Keratinocyte (primary cell): Measurements from ENCODE around the gene CYP1A2. TPM values are rescaled to one million over a fixed set of nuclear protein-coding genes. Genes with fewer than 3 reads are reported as not detected.

Experiments
- DNase-seq: peaks from one replicate; pipeline ENCODE4 v3.0.0-alpha.2; 2011; ENCODE audit warnings: low read depth, missing footprints, low spot score
- FAIRE-seq: peaks from 2 replicates; lab custom pipeline; 2011; peaks lifted over from hg19 to GRCh38; lab: Jason Lieb, UNC
- H2AFZ ChIP-seq: 2 replicates; pipeline ENCODE4 v1.6.0; 2012; ENCODE audit warnings: low read length, control low read depth, inconsistent platforms; ENCODE audit not compliant: control insufficient read depth
- H3K27ac ChIP-seq: 2 replicates; pipeline ENCODE4 v1.5.1; 2011; ENCODE audit warnings: low read length; ENCODE audit not compliant: control insufficient read depth, insufficient read depth
- H3K27me3 ChIP-seq: 3 replicates; pipeline ENCODE4 v1.6.0; 2011; ENCODE audit warnings: low read length; ENCODE audit not compliant: control insufficient read depth, insufficient read depth; ENCODE audit errors: extremely low read depth
- H3K36me3 ChIP-seq, 2 experiments: 2 replicates in 1 of 2; 3 replicates in 1 of 2; pipeline ENCODE4 v1.5.1; 2011; ENCODE audit warnings: low read length in 2 of 2, mild to moderate bottlenecking in 1 of 2; ENCODE audit not compliant: control insufficient read depth in 2 of 2, insufficient read depth in 2 of 2; ENCODE audit errors: extremely low read depth in 1 of 2
- H3K4me1 ChIP-seq: 3 replicates; pipeline ENCODE4 v1.5.1; 2011; ENCODE audit warnings: low read length; ENCODE audit not compliant: control insufficient read depth, insufficient read depth; ENCODE audit errors: extremely low read depth
- H3K4me2 ChIP-seq: 3 replicates; pipeline ENCODE4 v1.6.0; 2011; ENCODE audit warnings: low read depth, low read length; ENCODE audit not compliant: control insufficient read depth, insufficient read depth; ENCODE audit errors: extremely low read depth
- H3K4me3 ChIP-seq, 3 experiments: fragments of 200-600 bp in 1 of 3; sonication (generic) in 1 of 3; 2 replicates in 2 of 3; 3 replicates in 1 of 3; pipeline ENCODE4 v1.5.1; 2011 to 2016; ENCODE audit warnings: low read length in 3 of 3, mild to moderate bottlenecking in 3 of 3, control low read depth in 2 of 3, inconsistent platforms in 1 of 3, low read depth in 1 of 3, mixed read lengths in 1 of 3, mixed run types in 1 of 3, moderate library complexity in 1 of 3; ENCODE audit not compliant: control insufficient read depth in 2 of 3, insufficient read depth in 2 of 3; ENCODE audit errors: extremely low read depth in 1 of 3
- H3K79me2 ChIP-seq: 2 replicates; pipeline ENCODE4 v1.6.0; 2012; ENCODE audit warnings: low read length; ENCODE audit not compliant: control insufficient read depth, insufficient read depth
- H3K9ac ChIP-seq: 3 replicates; pipeline ENCODE4 v1.6.0; 2011; ENCODE audit warnings: low read length; ENCODE audit not compliant: control insufficient read depth, insufficient read depth; ENCODE audit errors: extremely low read depth
- H3K9me1 ChIP-seq: 3 replicates; pipeline ENCODE4 v1.6.0; 2011; ENCODE audit warnings: low read length; ENCODE audit not compliant: control insufficient read depth, insufficient read depth; ENCODE audit errors: extremely low read depth
- H3K9me3 ChIP-seq: 2 replicates; pipeline ENCODE4 v1.5.1; 2012; ENCODE audit warnings: low read depth, low read length; ENCODE audit not compliant: control insufficient read depth
- H4K20me1 ChIP-seq: 3 replicates; pipeline ENCODE4 v1.6.0; 2011; ENCODE audit warnings: low read length; ENCODE audit not compliant: control insufficient read depth, insufficient read depth; ENCODE audit errors: extremely low read depth
- EZH2 ChIP-seq: IDR thresholded peaks from one replicate; pipeline ENCODE4 v1.6.1; 2012; ENCODE audit warnings: inconsistent platforms, mild to moderate bottlenecking, low read length, moderate library complexity
- dilution Hi-C: fragments of 300-500 bp; cut with MboI; formaldehyde crosslinking; loops from one replicate; pipeline ENCODE4 v1.7.0; 2020; ENCODE audit warnings: low sequenced_read_pairs; ENCODE audit not compliant: extremely low pct_ligation_motif_present
- polyA plus RNA-seq, 5 experiments: library from polyadenylated mRNA; depleted of rRNA in 3 of 5; stranded (reverse) in 3 of 5; stranded (forward) in 1 of 5; unstranded in 1 of 5; fragments of >200 nt; gene quantifications; 1 replicate in 1 of 5; 2 replicates in 3 of 5; 3 replicates in 1 of 5; pipeline versions ENCODE4 v1.2.1 to v1.2.3, GENCODE V29; 2011 to 2012; ENCODE audit warnings: missing spikeins in 2 of 5, low read depth in 1 of 5, low replicate concordance in 1 of 5
- TF ChIP-seq, protein P1 (sequence below), 3 experiments: IDR thresholded peaks in 1 of 3; conservative IDR thresholded peaks in 1 of 3; optimal IDR thresholded peaks in 1 of 3; 2 replicates in 2 of 3; 3 replicates in 1 of 3; pipeline versions ENCODE3 to v1.5.1; 2011; ENCODE audit warnings: low read length in 3 of 3, mild to moderate bottlenecking in 3 of 3, moderate library complexity in 2 of 3, control low read depth in 1 of 3, inconsistent platforms in 1 of 3; ENCODE audit not compliant: insufficient read depth in 2 of 3; ENCODE audit errors: extremely low read depth in 1 of 3

The CYP1A2 gene
- polyA plus RNA-seq, 1 donor (not counting 4 experiments of a cell fraction or from before 2014, with no cell fraction given) = 0.04 TPM

DNA sequence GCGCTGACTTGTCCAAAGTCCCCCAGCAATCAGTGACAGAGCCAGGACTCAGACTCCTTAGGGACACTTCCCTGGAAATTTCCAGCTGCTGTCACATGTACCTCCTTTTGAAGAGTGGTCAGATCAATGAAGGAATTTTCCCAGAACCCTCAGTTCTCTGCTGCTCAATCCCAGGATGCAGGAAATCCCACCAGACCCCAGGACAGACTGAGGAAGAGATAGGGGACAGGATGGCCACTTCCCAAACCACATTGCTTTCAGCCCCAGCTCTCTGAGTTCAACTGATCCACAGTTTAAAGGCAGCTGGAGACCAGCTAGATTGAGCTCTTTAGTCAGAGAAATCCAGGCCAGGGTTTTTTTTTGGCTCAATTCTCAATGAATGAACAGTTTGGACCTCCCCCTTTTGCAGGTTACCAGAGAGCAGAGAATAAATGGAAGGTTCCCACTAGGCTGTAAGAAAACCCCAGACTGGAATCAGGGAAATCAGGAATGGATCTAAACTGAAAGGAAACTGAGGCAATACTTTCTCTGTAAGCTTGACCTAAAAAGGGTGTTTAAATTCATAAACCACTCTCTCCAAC is 24.8 kb upstream of the CYP1A2 start:
- DNase-seq = no peak
- Histone ChIP-seq H3K27me3 (peaks cover 11% of the 10 kb centered on the region), H3K79me2 (no peaks in the 10 kb centered on the region), H3K9me1 (no peaks in the 10 kb centered on the region), H3K9ac (no peak overlapping the region), H3K4me3 (no peak overlapping the region), H3K4me2 (no peak overlapping the region), H3K27ac (no peak overlapping the region), H4K20me1 (no peaks in the 10 kb centered on the region), H3K4me1 (peaks cover 5% of the 10 kb centered on the region), H2AFZ (no peak overlapping the region), H3K9me3 (no peaks in the 10 kb centered on the region), H3K36me3 (no peaks in the 10 kb centered on the region)
- dilution Hi-C loops = no loop called here
- no peak for TF ChIP-seq EZH2
- TF ChIP-seq, protein P1, sequence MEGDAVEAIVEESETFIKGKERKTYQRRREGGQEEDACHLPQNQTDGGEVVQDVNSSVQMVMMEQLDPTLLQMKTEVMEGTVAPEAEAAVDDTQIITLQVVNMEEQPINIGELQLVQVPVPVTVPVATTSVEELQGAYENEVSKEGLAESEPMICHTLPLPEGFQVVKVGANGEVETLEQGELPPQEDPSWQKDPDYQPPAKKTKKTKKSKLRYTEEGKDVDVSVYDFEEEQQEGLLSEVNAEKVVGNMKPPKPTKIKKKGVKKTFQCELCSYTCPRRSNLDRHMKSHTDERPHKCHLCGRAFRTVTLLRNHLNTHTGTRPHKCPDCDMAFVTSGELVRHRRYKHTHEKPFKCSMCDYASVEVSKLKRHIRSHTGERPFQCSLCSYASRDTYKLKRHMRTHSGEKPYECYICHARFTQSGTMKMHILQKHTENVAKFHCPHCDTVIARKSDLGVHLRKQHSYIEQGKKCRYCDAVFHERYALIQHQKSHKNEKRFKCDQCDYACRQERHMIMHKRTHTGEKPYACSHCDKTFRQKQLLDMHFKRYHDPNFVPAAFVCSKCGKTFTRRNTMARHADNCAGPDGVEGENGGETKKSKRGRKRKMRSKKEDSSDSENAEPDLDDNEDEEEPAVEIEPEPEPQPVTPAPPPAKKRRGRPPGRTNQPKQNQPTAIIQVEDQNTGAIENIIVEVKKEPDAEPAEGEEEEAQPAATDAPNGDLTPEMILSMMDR (optimal IDR thresholded peaks at IDR 0.05 in 1 of 3, IDR thresholded peaks at IDR 0.05 in 1 of 3, conservative IDR thresholded peaks at IDR 0.05 in 1 of 3; ENCODE audit: extremely low read depth in 1 of 3, insufficient read depth in 2 of 3, low read length in 3 of 3) = no peak
- FAIRE-seq = peak; percentile 23

GRCh38 chr15:74724570-74725224 is 23.9 kb upstream of the CYP1A2 start:
- Histone ChIP-seq H3K4me1 (peaks cover 5% of the 10 kb centered on the region), H2AFZ (no peak overlapping the region), H3K9me3 (no peaks in the 10 kb centered on the region), H3K27ac (no peak overlapping the region), H3K9me1 (no peaks in the 10 kb centered on the region), H3K9ac (no peak overlapping the region), H3K4me3 (no peak overlapping the region), H3K36me3 (no peaks in the 10 kb centered on the region), H3K27me3 (peaks cover 11% of the 10 kb centered on the region), H3K4me2 (no peak overlapping the region), H3K79me2 (no peaks in the 10 kb centered on the region), H4K20me1 (no peaks in the 10 kb centered on the region)
- dilution Hi-C loops = no loop called here
- FAIRE-seq (no peak), DNase-seq (no peak)
- TF ChIP-seq, protein P1 (optimal IDR thresholded peaks at IDR 0.05 in 1 of 3, IDR thresholded peaks at IDR 0.05 in 1 of 3, conservative IDR thresholded peaks at IDR 0.05 in 1 of 3; ENCODE audit: extremely low read depth in 1 of 3, insufficient read depth in 2 of 3, low read length in 3 of 3) = no peak
- TF ChIP-seq EZH2 = no peak
